Neural progenitor cell (in vitro differentiated cells): ENCODE results near the gene MAPRE3. TPM values are rescaled to one million over a fixed set of nuclear protein-coding genes. Genes with fewer than 3 reads are reported as not detected.

Source experiments
- DNase-seq: peaks from one replicate; pipeline ENCODE4 v3.0.0-alpha.2; 2016; ENCODE audit warnings: low spot score
- H2AFZ ChIP-seq: fragments of 200-600 bp; sonication (generic); replicated peaks from 2 replicates; pipeline ENCODE4 v1.6.1; 2016; ENCODE audit warnings: antibody characterized with exemption
- H3F3A ChIP-seq: fragments of 200-600 bp; sonication (generic); 2 replicates; pipeline ENCODE4 v1.6.1; 2016; ENCODE audit warnings: antibody characterized with exemption, low read depth
- H3K27ac ChIP-seq: fragments of 200-600 bp; sonication (generic); 2 replicates; pipeline ENCODE4 v1.5.1; 2016; ENCODE audit warnings: mild to moderate bottlenecking
- H3K27me3 ChIP-seq: fragments of 200-600 bp; sonication (generic); 2 replicates; pipeline ENCODE4 v1.6.1; 2016; ENCODE audit warnings: mild to moderate bottlenecking, moderate library complexity
- H3K36me3 ChIP-seq: fragments of 200-600 bp; sonication (generic); 2 replicates; pipeline ENCODE4 v1.5.1; 2016
- H3K4me1 ChIP-seq: fragments of 200-600 bp; sonication (generic); 2 replicates; pipeline ENCODE4 v1.6.1; 2016; ENCODE audit warnings: mixed run types
- H3K4me2 ChIP-seq: fragments of 200-600 bp; sonication (generic); 2 replicates; pipeline ENCODE4 v1.6.1; 2016
- H3K4me3 ChIP-seq: fragments of 200-600 bp; sonication (generic); 2 replicates; pipeline ENCODE4 v1.5.1; 2016
- H3K79me2 ChIP-seq: fragments of 200-600 bp; sonication (generic); 2 replicates; pipeline ENCODE4 v1.6.1; 2016; ENCODE audit warnings: low read depth
- H3K9ac ChIP-seq: fragments of 200-600 bp; sonication (generic); 2 replicates; pipeline ENCODE4 v1.6.1; 2016
- H3K9me3 ChIP-seq: fragments of 200-600 bp; sonication (generic); 2 replicates; pipeline ENCODE4 v1.5.1; 2016; ENCODE audit warnings: low read depth
- H4K20me1 ChIP-seq: fragments of 200-600 bp; sonication (generic); 2 replicates; pipeline ENCODE4 v1.6.1; 2016; ENCODE audit warnings: low read depth
- H3K27ac Mint-ChIP-seq: 3 replicates; pipeline ENCODE4 v1.8.0; 2021; ENCODE audit warnings: mixed read lengths
- H3K27me3 Mint-ChIP-seq: 2 replicates; pipeline ENCODE4 v1.8.0; 2022; ENCODE audit warnings: low read depth, mild to moderate bottlenecking, inconsistent platforms, moderate library complexity, mixed read lengths; ENCODE audit not compliant: insufficient read depth
- H3K36me3 Mint-ChIP-seq: 3 replicates; pipeline ENCODE4 v1.8.0; 2021; ENCODE audit warnings: mixed read lengths
- H3K4me1 Mint-ChIP-seq: 3 replicates; pipeline ENCODE4 v1.8.0; 2021; ENCODE audit warnings: mixed read lengths
- H3K4me3 Mint-ChIP-seq: 3 replicates; pipeline ENCODE4 v1.8.0; 2021; ENCODE audit warnings: mild to moderate bottlenecking, moderate library complexity, mixed read lengths
- H3K9me3 Mint-ChIP-seq: 3 replicates; pipeline ENCODE4 v1.8.0; 2020; ENCODE audit warnings: mixed read lengths
- CTCF ChIP-seq: fragments of 200-600 bp; sonication (generic); IDR thresholded peaks from 2 replicates; pipeline ENCODE4 v1.5.1; 2017; ENCODE audit warnings: antibody characterized with exemption, mild to moderate bottlenecking
- EZH2 ChIP-seq: fragments of 200-600 bp; sonication (generic); IDR thresholded peaks from 2 replicates; pipeline ENCODE4 v1.6.1; 2017; ENCODE audit warnings: antibody characterized with exemption, mild to moderate bottlenecking, moderate library complexity
- EZH2phosphoT487 ChIP-seq: fragments of 200-600 bp; sonication (generic); IDR thresholded peaks from 2 replicates; pipeline ENCODE4 v1.6.1; 2017; ENCODE audit warnings: antibody characterized with exemption
- total RNA-seq: library from RNA; depleted of rRNA; stranded (reverse); fragments of >200 nt; gene quantifications from 2 replicates; pipeline ENCODE4 v1.2.3, GENCODE V29; 2015; ENCODE audit warnings: low replicate concordance

The MAPRE3 gene
- total RNA-seq, 1 donor from 2014 or later: 3.1 TPM

- Histone ChIP-seq H3K27ac (no peak overlapping the region), H3K9me3 (no peaks in the 10 kb centered on the region), H3K27me3 (no peaks in the 10 kb centered on the region), H2AFZ (no peak overlapping the region), H4K20me1 (peaks cover 7% of the 10 kb centered on the region), H3F3A (no peaks in the 10 kb centered on the region), H3K36me3 (no peaks in the 10 kb centered on the region), H3K79me2 (no peaks in the 10 kb centered on the region), H3K9ac (no peak overlapping the region), H3K4me3 (no peak overlapping the region), H3K4me2 (no peak overlapping the region), H3K4me1 (peaks cover 10% of the 10 kb centered on the region)
- DNase-seq: no peak
- Mint-ChIP-seq H3K4me1 (peaks cover 13% of the 10 kb centered on the region), H3K27ac (no peak overlapping the region), H3K9me3 (no peaks in the 10 kb centered on the region), H3K36me3 (peaks cover 3% of the 10 kb centered on the region), H3K4me3 (no peak overlapping the region), H3K27me3 (no peaks in the 10 kb centered on the region)
- TF ChIP-seq CTCF (no peak), EZH2 (no peak), EZH2phosphoT487 (no peak)
Measured at GRCh38 chr2:26985807-26986206, 15.4 kb downstream of the MAPRE3 start.

GRCh38 chr2:26986576-26986975, 16.1 kb downstream of the MAPRE3 start:
- Mint-ChIP-seq H3K4me3 (no peak overlapping the region), H3K36me3 (peaks cover 3% of the 10 kb centered on the region), H3K9me3 (no peaks in the 10 kb centered on the region), H3K27ac (no peak overlapping the region), H3K27me3 (no peaks in the 10 kb centered on the region), H3K4me1 (peaks cover 13% of the 10 kb centered on the region)
- Histone ChIP-seq H3K4me1 (peaks cover 10% of the 10 kb centered on the region), H3F3A (no peaks in the 10 kb centered on the region), H3K27ac (no peak overlapping the region), H4K20me1 (peaks cover 12% of the 10 kb centered on the region), H3K4me3 (no peak overlapping the region), H2AFZ (no peak overlapping the region), H3K9ac (no peak overlapping the region), H3K9me3 (no peaks in the 10 kb centered on the region), H3K36me3 (no peaks in the 10 kb centered on the region), H3K27me3 (no peaks in the 10 kb centered on the region), H3K79me2 (no peaks in the 10 kb centered on the region), H3K4me2 (no peak overlapping the region)
- TF ChIP-seq EZH2phosphoT487: no peak
- no peak for TF ChIP-seq EZH2
- TF ChIP-seq CTCF: no peak
- no peak for DNase-seq

- H3K4me2 ChIP-seq: no peak overlapping the region
- no peak overlapping the region for H3K27ac Mint-ChIP-seq
- no peaks in the 10 kb centered on the region for H3K36me3 ChIP-seq
Measured at GRCh38 chr2:26988058-26988860, 17.8 kb downstream of the MAPRE3 start.

More at GRCh38 chr2:26988058-26988860, 17.8 kb downstream of the MAPRE3 start:
- H3K27me3 Mint-ChIP-seq: no peaks in the 10 kb centered on the region
- Histone ChIP-seq H3K4me1 (peaks cover 4% of the 10 kb centered on the region), H3K27ac (no peak overlapping the region), H4K20me1 (peaks cover 7% of the 10 kb centered on the region), H3K27me3 (no peaks in the 10 kb centered on the region), H3K79me2 (no peaks in the 10 kb centered on the region), H3K9ac (no peak overlapping the region), H2AFZ (no peak overlapping the region), H3K4me3 (no peak overlapping the region), H3F3A (no peaks in the 10 kb centered on the region), H3K9me3 (no peaks in the 10 kb centered on the region)
- H3K4me1 Mint-ChIP-seq: peaks cover 13% of the 10 kb centered on the region
- no peaks in the 10 kb centered on the region for H3K9me3 Mint-ChIP-seq
- H3K36me3 Mint-ChIP-seq: peaks cover 5% of the 10 kb centered on the region
- H3K4me3 Mint-ChIP-seq: no peak overlapping the region
- DNase-seq: no peak
- TF ChIP-seq EZH2 (no peak), CTCF (no peak)
